A549 treated with dexamethasone at 1 μM for 4 hours (cell line): ENCODE results near the gene CSN1S1. TPM values are rescaled to one million over a fixed set of nuclear protein-coding genes. Genes with fewer than 3 reads are reported as not detected.

ENCODE experiments used
- total RNA-seq: library from RNA; stranded (reverse); fragments of 200-300 nt; extraction: Qiagen RNA extraction; gene quantifications from 5 replicates; pipeline ENCODE4 v1.2.3, GENCODE V29; 2022

Gene CSN1S1
- not detected in 5 replicates for total RNA-seq

GRCh38 chr4:69930768-69931167 lies at the start of gene CSN1S1:
Gene CSN1S1, plus strand, starts transcription at chr4:69931068. Its CDS starts 1,488 bp downstream, at chr4:69932556.

DNA sequence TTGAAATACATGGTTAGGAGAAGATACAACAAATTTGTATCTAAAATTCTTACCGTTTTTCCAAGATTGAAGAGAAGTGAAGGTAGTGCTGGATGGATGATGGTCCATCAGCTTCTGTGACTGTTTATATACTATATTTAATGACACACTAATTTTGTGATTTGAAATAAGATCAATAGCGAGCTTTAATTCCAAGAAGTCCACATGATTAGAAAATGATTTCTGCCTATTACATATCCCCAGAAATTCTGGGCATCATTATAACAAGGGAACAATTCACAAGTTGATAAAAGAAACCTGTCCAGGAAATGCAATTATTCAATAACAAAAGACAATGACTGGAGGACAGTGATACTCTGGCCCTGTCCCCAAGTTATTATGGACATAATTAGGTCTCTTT lies 34.8 kb downstream of the CSN1S1 start, which contains the start of gene CSN2:
Gene CSN2 (minus strand): TSS at position 101 of the 400 bp plus-strand sequence. CDS start 4,733 bp downstream, outside the sequence.

DNA sequence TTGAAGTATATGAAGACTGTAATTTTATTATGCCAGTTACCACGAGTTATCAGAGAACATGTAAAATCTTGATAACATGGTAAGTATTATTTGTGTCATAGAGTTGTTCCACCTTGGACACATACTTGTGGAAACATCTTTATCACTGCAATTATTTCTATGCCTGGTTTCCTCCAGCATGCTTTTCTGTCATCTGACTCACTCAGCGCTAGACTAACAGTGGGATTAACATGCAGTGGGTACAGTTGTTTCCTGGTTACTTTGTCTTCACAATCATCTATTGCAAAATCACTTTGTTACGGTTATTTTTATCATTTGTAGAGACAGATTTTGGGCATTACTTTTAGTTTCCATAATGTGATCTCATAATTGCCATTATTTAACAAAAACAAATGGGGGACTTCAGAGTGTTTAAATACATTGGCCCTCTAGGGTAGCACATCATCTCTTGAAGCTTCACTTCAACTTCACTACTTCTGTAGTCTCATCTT lies 64.7 kb downstream of the CSN1S1 start, which contains the start of gene STATH:
Gene STATH (plus strand): TSS at position 441 of the 491 bp plus-strand sequence. CDS start 2,472 bp downstream, outside the sequence.

Other genes with a start within 250 kb of the CSN1S1 start
- gene SULT1B1, start 170.4 kb upstream of the CSN1S1 start, total RNA-seq: 0.02 to 0.07 TPM (median 0.03 TPM) in 4 of 5 replicates, not detected in the other
- not detected in 5 replicates for gene SULT1E1, start 70.9 kb upstream of the CSN1S1 start, total RNA-seq
- not detected in 5 replicates for gene CSN2, start 34.7 kb downstream of the CSN1S1 start, total RNA-seq
- gene STATH, start 64.9 kb downstream of the CSN1S1 start, total RNA-seq: not detected in 5 replicates
- gene HTN3, start 97.4 kb downstream of the CSN1S1 start, total RNA-seq: not detected in 5 replicates
- gene HTN1, start 119.4 kb downstream of the CSN1S1 start, total RNA-seq: 0.02 TPM in 1 of 5 replicates, not detected in the others
- not detected in 5 replicates for gene PRR27, start 223.2 kb downstream of the CSN1S1 start, total RNA-seq